Measurements from ENCODE around the gene TRPC6. TPM values are rescaled to one million over a fixed set of nuclear protein-coding genes. Genes with fewer than 3 reads are reported as not detected.
A peak's percentile ranks its signal among the peaks of the same experiment; 100 is the strongest.

The TRPC6 gene
- total and polyA plus RNA-seq, 7 donors: 0.23 to 14.3 (median 3.6) TPM

DNA sequence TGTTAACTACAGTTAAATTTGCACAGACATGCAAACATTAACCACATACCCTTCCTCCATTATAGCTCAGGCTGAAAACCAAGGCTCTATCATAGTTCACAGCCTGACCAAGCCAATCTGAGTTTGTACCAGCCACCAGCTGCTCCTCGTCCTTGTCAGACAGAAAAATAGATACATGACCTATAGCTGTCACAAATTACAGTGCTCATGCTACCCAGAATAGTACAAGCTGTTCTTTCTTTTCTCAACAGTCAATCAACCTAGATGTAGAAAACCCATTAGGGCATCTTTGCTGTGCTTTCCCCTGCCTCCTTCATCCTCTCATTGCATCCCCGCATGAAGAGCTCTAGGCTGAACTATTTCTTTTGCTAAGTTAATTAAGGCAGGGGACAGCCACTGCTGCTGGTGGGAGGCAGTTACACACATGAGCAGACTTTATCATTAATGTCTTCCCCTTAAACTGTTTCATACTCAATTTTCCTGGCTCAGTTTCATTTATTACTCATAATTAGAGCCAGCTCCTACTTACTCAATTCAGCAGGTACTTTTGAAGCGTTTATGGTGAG, 148.3 kb downstream of the TRPC6 start:
- Histone ChIP-seq H3K9me3 (no peaks in the 10 kb centered on the region), H3K4me1 (peaks cover 0 to 23% (median 21%) of the 10 kb centered on the region in 4 donors), H3K4me3 (no peak overlapping the region), H3K27me3 (no peaks in the 10 kb centered on the region), H3K36me3 (no peaks in the 10 kb centered on the region), H3K27ac (peak overlapping the region in 1 of 4 donors; percentile 25)
- 72 to 76% methylated on average over 3 of the region's 3 CpGs for WGBS, 2 donors
- intact Hi-C loops (cut with DNase I): loop anchor here (10.0 kb wide), 1 partner anchor 311 kb away; the partner anchor contains the start of gene PGR
- no peak for TF ChIP-seq POLR2AphosphoS5 (IDR thresholded peaks at IDR 0.05)
- TF ChIP-seq, protein P1, sequence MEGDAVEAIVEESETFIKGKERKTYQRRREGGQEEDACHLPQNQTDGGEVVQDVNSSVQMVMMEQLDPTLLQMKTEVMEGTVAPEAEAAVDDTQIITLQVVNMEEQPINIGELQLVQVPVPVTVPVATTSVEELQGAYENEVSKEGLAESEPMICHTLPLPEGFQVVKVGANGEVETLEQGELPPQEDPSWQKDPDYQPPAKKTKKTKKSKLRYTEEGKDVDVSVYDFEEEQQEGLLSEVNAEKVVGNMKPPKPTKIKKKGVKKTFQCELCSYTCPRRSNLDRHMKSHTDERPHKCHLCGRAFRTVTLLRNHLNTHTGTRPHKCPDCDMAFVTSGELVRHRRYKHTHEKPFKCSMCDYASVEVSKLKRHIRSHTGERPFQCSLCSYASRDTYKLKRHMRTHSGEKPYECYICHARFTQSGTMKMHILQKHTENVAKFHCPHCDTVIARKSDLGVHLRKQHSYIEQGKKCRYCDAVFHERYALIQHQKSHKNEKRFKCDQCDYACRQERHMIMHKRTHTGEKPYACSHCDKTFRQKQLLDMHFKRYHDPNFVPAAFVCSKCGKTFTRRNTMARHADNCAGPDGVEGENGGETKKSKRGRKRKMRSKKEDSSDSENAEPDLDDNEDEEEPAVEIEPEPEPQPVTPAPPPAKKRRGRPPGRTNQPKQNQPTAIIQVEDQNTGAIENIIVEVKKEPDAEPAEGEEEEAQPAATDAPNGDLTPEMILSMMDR (IDR thresholded peaks at IDR 0.05): no peak
- no peak for TF ChIP-seq EP300 (IDR thresholded peaks at IDR 0.05)
- TF ChIP-seq POLR2A (IDR thresholded peaks at IDR 0.05): no peak
- no peak for DNase-seq

DNA sequence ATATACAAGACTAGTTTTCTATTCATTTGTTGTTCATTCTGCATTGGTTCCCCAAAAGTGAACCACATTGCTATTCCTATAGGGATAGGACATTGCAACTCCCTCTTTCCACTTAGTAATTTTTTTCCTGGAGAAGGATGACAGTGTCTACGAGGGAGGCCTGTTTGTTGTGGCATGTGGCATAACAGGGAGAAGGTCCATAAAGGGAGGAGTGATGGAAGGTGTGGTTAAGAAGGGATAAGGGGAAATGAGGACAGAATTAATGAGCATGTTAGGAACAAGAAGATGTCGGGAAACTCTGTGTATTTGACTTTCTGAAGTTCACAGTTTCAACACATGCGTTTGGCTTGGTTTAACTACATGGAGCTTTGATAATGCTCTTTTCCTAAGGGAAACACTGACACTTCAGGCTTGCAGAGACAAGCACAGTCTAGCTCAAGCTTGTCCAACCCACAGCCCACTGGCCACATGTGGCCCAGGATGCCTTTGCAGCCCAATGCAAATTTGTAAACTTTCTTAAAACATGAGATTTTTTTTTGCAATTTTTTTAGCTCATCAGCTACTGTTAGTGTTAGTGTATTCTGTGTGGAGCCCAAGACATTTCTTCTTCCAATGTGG, 149.7 kb downstream of the TRPC6 start:
- WGBS, 2 donors: 57 to 68% methylated on average over 3 of the region's 3 CpGs

DNA sequence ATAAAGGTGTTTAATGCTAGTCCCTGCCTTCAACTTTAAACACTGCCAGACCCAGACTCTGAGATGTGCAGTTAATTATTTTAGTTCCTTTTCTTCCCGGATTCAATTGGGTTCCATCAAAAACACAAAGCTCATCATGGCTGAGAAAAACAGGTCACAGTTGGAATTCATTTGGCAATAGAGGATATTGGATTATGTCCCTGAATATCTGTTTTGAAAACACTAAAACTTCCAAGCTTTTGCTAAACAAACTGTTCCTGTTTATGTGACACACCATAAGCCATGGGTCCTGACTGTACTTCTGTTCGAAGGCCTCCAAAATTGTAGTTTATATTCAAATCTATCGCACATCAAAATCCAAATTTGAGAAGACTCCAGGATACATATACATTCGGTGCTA, 150.7 kb downstream of the TRPC6 start:
- H3K9me3 ChIP-seq: no peaks in the 10 kb centered on the region
- no peaks in the 10 kb centered on the region for H3K36me3 ChIP-seq
- TF ChIP-seq POLR2AphosphoS5 (IDR thresholded peaks at IDR 0.05): no peak
- no peak for TF ChIP-seq POLR2A (IDR thresholded peaks at IDR 0.05)
- TF ChIP-seq EP300 (IDR thresholded peaks at IDR 0.05): no peak
- TF ChIP-seq, protein P1 (IDR thresholded peaks at IDR 0.05): no peak
- peaks cover 0 to 41% (median 35%) of the 10 kb centered on the region in 4 donors for H3K4me1 ChIP-seq
- no peaks in the 10 kb centered on the region for H3K27me3 ChIP-seq
- intact Hi-C loops (cut with DNase I): loop anchor here (10.0 kb wide), 1 partner anchor 308 kb away; the partner anchor contains the start of gene PGR
- no peak overlapping the region for H3K4me3 ChIP-seq
- DNase-seq: no peak
- 58 to 82% methylated on average over 4 of the region's 4 CpGs for WGBS, 2 donors
- H3K27ac ChIP-seq: no peak overlapping the region

More for the DNA sequence above, 149.7 kb downstream of the TRPC6 start:
- no peak overlapping the region for H3K27ac ChIP-seq
- H3K4me1 ChIP-seq: peaks cover 0 to 37% (median 35%) of the 10 kb centered on the region in 4 donors
- no peak for DNase-seq
- H3K27me3 ChIP-seq: no peaks in the 10 kb centered on the region
- no peak overlapping the region for H3K4me3 ChIP-seq
- TF ChIP-seq POLR2AphosphoS5 (IDR thresholded peaks at IDR 0.05): no peak
- no peak for TF ChIP-seq EP300 (IDR thresholded peaks at IDR 0.05)
- TF ChIP-seq, protein P1 (IDR thresholded peaks at IDR 0.05): no peak
- TF ChIP-seq POLR2A (IDR thresholded peaks at IDR 0.05): no peak
- intact Hi-C loops (cut with DNase I): loop anchor here (10.0 kb wide), 1 partner anchor 309 kb away; the partner anchor contains the start of gene PGR
- no peaks in the 10 kb centered on the region for H3K9me3 ChIP-seq
- no peaks in the 10 kb centered on the region for H3K36me3 ChIP-seq

DNA sequence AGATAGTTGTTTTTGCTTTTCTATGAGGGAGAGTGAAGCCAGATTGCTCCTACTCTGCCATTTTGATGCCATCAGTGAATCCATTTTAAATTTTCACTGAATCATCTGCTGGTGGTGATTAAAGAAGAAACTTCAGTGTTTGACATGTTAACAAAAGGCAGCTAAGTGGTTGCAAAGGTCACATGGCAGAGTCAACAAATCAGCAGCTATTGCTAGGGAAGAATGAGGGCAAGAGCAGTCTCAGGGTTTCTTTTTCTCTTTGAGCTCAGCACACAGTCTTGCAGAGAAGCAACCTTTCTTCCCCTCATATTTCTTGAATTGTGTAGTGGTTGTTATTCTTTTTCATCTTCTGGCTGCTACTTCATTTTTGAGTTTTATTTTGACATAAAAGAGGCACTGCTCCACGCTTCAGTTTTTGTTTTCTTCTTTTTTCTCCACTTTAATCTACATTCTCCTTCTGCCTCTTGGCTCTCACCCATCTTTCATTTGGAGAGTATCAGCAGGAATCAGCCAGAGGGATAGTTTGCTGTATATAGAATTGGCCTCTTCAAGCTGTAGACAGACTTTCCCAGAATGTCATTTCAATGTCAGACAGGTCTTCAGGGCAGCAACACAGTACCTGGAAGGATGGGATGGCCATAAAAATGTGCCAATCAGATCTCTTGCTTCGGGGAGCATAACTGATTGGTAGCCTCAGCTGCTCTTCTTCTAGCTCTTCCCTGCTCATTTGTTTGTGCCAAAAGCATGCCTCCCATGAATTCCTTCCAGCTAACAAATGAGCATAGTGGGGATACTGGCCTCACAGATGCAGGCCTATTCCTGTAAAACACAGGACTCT, 153.9 kb downstream of the TRPC6 start:
- WGBS, 2 donors: 52 to 58% methylated on average over 2 of the region's 2 CpGs
- Histone ChIP-seq H3K4me1 (peaks cover 0 to 25% (median 21%) of the 10 kb centered on the region in 4 donors), H3K27me3 (no peaks in the 10 kb centered on the region), H3K9me3 (no peaks in the 10 kb centered on the region), H3K36me3 (no peaks in the 10 kb centered on the region), H3K4me3 (no peak overlapping the region), H3K27ac (peak overlapping the region in 3 of 4 donors; percentile 47 to 57 (median 52))
- no peak for TF ChIP-seq POLR2A (IDR thresholded peaks at IDR 0.05)
- TF ChIP-seq, protein P1 (IDR thresholded peaks at IDR 0.05): no peak
- TF ChIP-seq EP300 (IDR thresholded peaks at IDR 0.05): no peak
- TF ChIP-seq POLR2AphosphoS5 (IDR thresholded peaks at IDR 0.05): peak in 1 of 4 donors; percentile 46
- intact Hi-C loops (cut with DNase I): loop anchor here (10.0 kb wide), 1 partner anchor 305 kb away; the partner anchor contains the start of gene PGR
- no peak for DNase-seq
